Heart right ventricle (tissue), 16 donors: ENCODE results near the gene INPP4B. TPM values are rescaled to one million over a fixed set of nuclear protein-coding genes. Genes with fewer than 3 reads are reported as not detected.

Experiments
- ATAC-seq, 8 donors: fragments of 200-7000 bp; cut with Tn5 transposase; one replicate each; pipeline ENCODE4 v1.9.1; 2020; ENCODE audit warnings: mild to moderate bottlenecking in 8 of 8, moderate library complexity in 8 of 8, moderate number of reproducible peaks in 1 of 8
- DNase-seq, 2 donors: peaks; one replicate each; pipeline ENCODE4 v3.0.0-alpha.2; 2020
- H3K27ac ChIP-seq, 10 donors: fragments of 200-600 bp; sonication (generic) in 2 of 10; one replicate each; pipeline versions ENCODE4 v1.5.0 to v1.8.0; 2020 to 2022; ENCODE audit warnings: mild to moderate bottlenecking in 3 of 10
- H3K27me3 ChIP-seq, 7 donors: fragments of 200-600 bp; one replicate each; pipeline ENCODE4 v1.8.0; 2021 to 2022; ENCODE audit warnings: mild to moderate bottlenecking in 2 of 7
- H3K36me3 ChIP-seq, 9 donors: fragments of 200-600 bp; sonication (generic) in 1 of 9; one replicate each; pipeline versions ENCODE4 v1.5.0 to v1.8.0; 2020 to 2022; ENCODE audit warnings: mild to moderate bottlenecking in 2 of 9
- H3K4me1 ChIP-seq, 9 donors: fragments of 200-600 bp; sonication (generic) in 1 of 9; one replicate each; pipeline versions ENCODE4 v1.5.0 to v1.8.0; 2020 to 2022; ENCODE audit warnings: mild to moderate bottlenecking in 4 of 9
- H3K4me3 ChIP-seq, 10 donors: fragments of 200-600 bp; sonication (generic) in 2 of 10; one replicate each; pipeline versions ENCODE4 v1.5.0 to v1.8.0; 2020 to 2022; ENCODE audit warnings: mild to moderate bottlenecking in 7 of 10, moderate library complexity in 2 of 10
- H3K9me3 ChIP-seq, 11 donors: fragments of 200-600 bp in 10 of 11; sonication (generic) in 2 of 11; one replicate each; pipeline versions ENCODE4 v1.5.0 to v1.8.0; 2013 to 2022; ENCODE audit warnings: mild to moderate bottlenecking in 2 of 11, control low read depth in 1 of 11, moderate library complexity in 1 of 11
- CTCF ChIP-seq, 9 donors: fragments of 200-600 bp; sonication (generic) in 2 of 9; IDR thresholded peaks; one replicate each; pipeline versions ENCODE4 v1.5.0 to v1.8.0; 2021 to 2022; ENCODE audit warnings: antibody characterized with exemption in 9 of 9, mild to moderate bottlenecking in 5 of 9, moderate library complexity in 1 of 9
- WGBS, 2 donors: extraction: QIAGEN DNeasy Blood & Tissue Kit; methylation state at CpG; one replicate each; pipeline ENCODE4 v1.1.7; 2013; ENCODE audit warnings: inconsistent platforms in 1 of 2; 5-methylcytosine and 5-hydroxymethylcytosine counted together
- intact Hi-C, 10 donors: fragments of 100-400 bp; cut with DNase I; formaldehyde crosslinking; loops; one replicate each; pipeline versions ENCODE4 v1.11.1 to v1.14.2; 2022
- polyA plus RNA-seq, 2 donors: library from polyadenylated mRNA; stranded (reverse); fragments of 200-250 nt; gene quantifications; one replicate each; pipeline ENCODE4 v1.2.3, GENCODE V29; 2013
- total RNA-seq, 10 donors: library from RNA; stranded (reverse); fragmentation: NEBNext Ultra II Directional in 3 of 10; extraction: Animal tissue kit (Norgen Biotek cat#: 25700) in 3 of 10; gene quantifications; one replicate each; pipeline versions ENCODE4 v1.2.1 to v1.2.4, GENCODE V29; 2021 to 2023
- donor health status: Arrhythmogenic right ventricular cardiomyopathy.
- donor health status: ischemic (EF 13 %, LVEDD 7.1; RV severe dilation, severe dysfunction).
- donor health status: healthy with polysubstance abuse.
- donor health status: DM: no; HTN: yes; CAD: no.
- donor health status: DM: no; HTN: no; CAD: no.
- donor health status: ischemic (EF 25% LVEDD 6.9; RV normal size, moderate dysfunction).
- donor health status: ischemic (EF 25% LVEDD 5.7; RV mildly dilated, moderate dysfunction).
- donor health status: healthy.
- donor health status: DM: yes; HTN: yes; CAD: no.
- donor health status: Ischemic cardiomyopathy.
- donor health status: ischemic (EF 35%, LVEDD 5.7; RV mildly dilated, moderate dysfunction).
- donor health status: nonischemic (EF 11% LVEDD 7.7; RV severe dilation, severe dysfunction).
- donor health status: DM: yes; HTN: yes; CAD: no.
- donor health status: PGD.
- donor health status: ischemic (EF 29% LVEDD 5.4; RV normal size, mild dysfunction).
- donor health status: nonischemic (EF 23%, LVEDD 6.1; RV moderate dilation, normal function).

INPP4B gene
- total and polyA plus RNA-seq, 12 donors, result 3.7 to 100.0 (median 39.1) TPM

DNA sequence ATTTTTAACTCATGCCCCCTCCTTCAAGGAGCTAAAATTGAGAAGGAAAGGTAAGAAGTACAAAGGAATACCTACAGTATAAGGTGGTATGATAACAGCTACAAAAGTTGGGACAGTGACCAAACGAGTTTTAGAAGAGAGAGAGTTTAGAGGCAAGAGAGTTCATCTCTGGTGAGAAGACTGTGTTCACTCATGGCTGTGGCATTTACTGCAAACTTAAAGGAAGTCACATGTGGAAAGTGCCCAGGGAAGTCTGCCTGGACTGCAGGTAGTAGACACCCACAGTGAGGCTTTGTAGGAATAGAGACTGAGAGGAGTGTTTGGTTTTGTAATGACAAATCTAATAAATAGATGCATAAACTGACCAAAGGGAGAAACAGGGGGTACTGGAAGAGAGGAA lies 716.2 kb downstream of the INPP4B start:
- peak overlapping the region in 2 of 10 donors; percentile 10 to 35 for H3K27ac ChIP-seq
- no peaks in the 10 kb centered on the region for H3K36me3 ChIP-seq
- WGBS, 2 donors, result 58 to 77% methylated on average over 1 of the region's 1 CpG
- H3K4me3 ChIP-seq, result no peak overlapping the region
- no peak for TF ChIP-seq CTCF (IDR thresholded peaks at IDR 0.05)
- H3K9me3 ChIP-seq, result no peaks in the 10 kb centered on the region
- DNase-seq (no peak), ATAC-seq (no peak)
- intact Hi-C loops, result loop anchor here in 9 of 10 donors (2.0 to 10.0 kb wide), 10 partner anchors 222 to 717 kb away; partner anchors contain the start of gene INPP4B (in 3 of the 9)
- no peaks in the 10 kb centered on the region for H3K27me3 ChIP-seq
- peaks cover 4 to 41% (median 14%) of the 10 kb centered on the region in 9 donors for H3K4me1 ChIP-seq

GRCh38 chr4:142129473-142129872 lies 716.6 kb downstream of the INPP4B start:
- peaks cover 4 to 41% (median 14%) of the 10 kb centered on the region in 9 donors for H3K4me1 ChIP-seq
- DNase-seq (no peak), ATAC-seq (peak in 4 of 8 donors; percentile 38 to 59 (median 48))
- 75 to 79% methylated on average over 3 of the region's 3 CpGs for WGBS, 2 donors
- H3K4me3 ChIP-seq, result no peak overlapping the region
- intact Hi-C loops, result loop anchor here in 9 of 10 donors (2.0 to 10.0 kb wide), 10 partner anchors 223 to 718 kb away; partner anchors contain the start of gene INPP4B (in 3 of the 9)
- no peaks in the 10 kb centered on the region for H3K36me3 ChIP-seq
- peak overlapping the region in 2 of 10 donors; percentile 10 to 35 for H3K27ac ChIP-seq
- no peaks in the 10 kb centered on the region for H3K9me3 ChIP-seq
- H3K27me3 ChIP-seq, result no peaks in the 10 kb centered on the region
- no peak for TF ChIP-seq CTCF (IDR thresholded peaks at IDR 0.05)

DNA sequence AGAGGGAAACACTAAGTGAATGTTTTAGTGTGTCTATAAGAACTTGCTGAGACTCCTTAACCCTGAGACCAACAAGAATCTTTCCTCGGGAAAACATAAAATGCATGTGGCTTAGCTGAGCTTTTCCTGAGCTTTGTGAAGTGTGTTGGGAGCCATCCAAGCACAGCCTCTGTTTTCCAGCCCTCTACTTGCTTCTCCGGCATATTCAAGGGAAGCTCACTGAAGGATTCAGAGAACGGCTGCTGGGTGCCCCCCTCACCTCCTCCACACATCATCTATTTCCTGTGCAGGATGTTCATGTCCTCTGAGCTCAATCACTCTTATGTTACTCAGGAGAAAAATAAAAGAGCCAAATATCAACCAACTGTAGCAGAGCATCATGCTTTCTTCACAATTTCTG lies 717.6 kb downstream of the INPP4B start:
- H3K4me3 ChIP-seq, result no peak overlapping the region
- no peaks in the 10 kb centered on the region for H3K27me3 ChIP-seq
- ATAC-seq, result peak in 6 of 8 donors; percentile 41 to 65 (median 60)
- peak in 1 of 2 donors; percentile 13 for DNase-seq
- WGBS, 2 donors, result 11 to 16% methylated on average over 3 of the region's 3 CpGs
- H3K27ac ChIP-seq, result peak overlapping the region in 2 of 10 donors; percentile 16 to 31
- no peaks in the 10 kb centered on the region for H3K9me3 ChIP-seq
- peaks cover 4 to 41% (median 14%) of the 10 kb centered on the region in 9 donors for H3K4me1 ChIP-seq
- intact Hi-C loops, result loop anchor here in 9 of 10 donors (2.0 to 10.0 kb wide), 10 partner anchors 224 to 719 kb away; partner anchors contain the start of gene INPP4B (in 3 of the 9)
- TF ChIP-seq CTCF (IDR thresholded peaks at IDR 0.05), result no peak
- peaks cover 0 to 2% (median 0%) of the 10 kb centered on the region in 9 donors for H3K36me3 ChIP-seq

- Histone ChIP-seq H3K4me1 (peaks cover 4 to 41% (median 14%) of the 10 kb centered on the region in 9 donors), H3K27ac (no peak overlapping the region), H3K36me3 (peaks cover 0 to 13% (median 0%) of the 10 kb centered on the region in 9 donors), H3K4me3 (no peak overlapping the region), H3K9me3 (no peaks in the 10 kb centered on the region), H3K27me3 (no peaks in the 10 kb centered on the region)
- intact Hi-C loops, result loop anchor here in 9 of 10 donors (2.0 to 10.0 kb wide), 11 partner anchors 225 to 720 kb away; partner anchors contain the start of gene INPP4B (in 6 of the 9)
- peak in 1 of 2 donors; percentile 70 for DNase-seq
- ATAC-seq, result peak in 6 of 8 donors; percentile 48 to 68 (median 66)
- peak; percentile 72 to 94 (median 86) for TF ChIP-seq CTCF (IDR thresholded peaks at IDR 0.05)
- WGBS, 2 donors, result 6% methylated on average over 3 of the region's 3 CpGs
Measured at GRCh38 chr4:142126890-142127497, 719.1 kb downstream of the INPP4B start.
